HepG2 (cell line): Measurements from ENCODE around the gene CPT1C. TPM values are rescaled to one million over a fixed set of nuclear protein-coding genes. Genes with fewer than 3 reads are reported as not detected.
A peak's percentile ranks its signal among the peaks of the same experiment; 100 is the strongest.

ENCODE experiments used
- BATF2 ChIP-seq: sonication (generic); formaldehyde crosslinking; IDR thresholded peaks from 2 replicates; pipeline ENCODE4 v1.8.0; 2022; ENCODE audit warnings: mild to moderate bottlenecking, missing genetic modification reagents, moderate library complexity
- CBX5 ChIP-seq: sonication (generic); formaldehyde crosslinking; IDR thresholded peaks from 2 replicates; pipeline ENCODE4 v1.4.0; 2020; ENCODE audit warnings: missing genetic modification reagents, borderline replicate concordance
- CENPX ChIP-seq: sonication (generic); formaldehyde crosslinking; IDR thresholded peaks from 2 replicates; pipeline ENCODE4 v1.9.0; 2021; ENCODE audit warnings: mild to moderate bottlenecking, missing genetic modification reagents, moderate library complexity
- ETV5 ChIP-seq: IDR thresholded peaks from 2 replicates; pipeline ENCODE4 v1.6.1; 2018; ENCODE audit warnings: missing biosample characterization, missing genetic modification reagents, inconsistent platforms, borderline replicate concordance
- HNRNPL ChIP-seq: fragments of 200-400 bp; formaldehyde crosslinking; IDR thresholded peaks from 2 replicates; pipeline ENCODE4 v1.6.1; 2017; ENCODE audit warnings: mild to moderate bottlenecking, low read depth, low read length
- HOXA3 ChIP-seq: sonication (generic); formaldehyde crosslinking; IDR thresholded peaks from 2 replicates; pipeline ENCODE4 v1.5.0; 2020; ENCODE audit warnings: missing genetic modification reagents
- HOXA7 ChIP-seq: sonication (generic); formaldehyde crosslinking; IDR thresholded peaks from 2 replicates; pipeline ENCODE4 v1.8.1; 2022; ENCODE audit warnings: mild to moderate bottlenecking, missing genetic modification reagents, moderate library complexity
- IRF2 ChIP-seq: IDR thresholded peaks from 2 replicates; pipeline ENCODE4 v1.6.1; 2018; ENCODE audit warnings: missing genetic modification reagents, missing compliant biosample characterization
- KAT7 ChIP-seq: IDR thresholded peaks from 2 replicates; pipeline ENCODE4 v1.6.1; 2018; ENCODE audit warnings: borderline replicate concordance, missing compliant biosample characterization
- MED8 ChIP-seq: sonication (generic); formaldehyde crosslinking; IDR thresholded peaks from 2 replicates; pipeline ENCODE4 v1.8.1; 2023; ENCODE audit warnings: mild to moderate bottlenecking, missing genetic modification reagents; ENCODE audit not compliant: insufficient replicate concordance
- MYNN ChIP-seq: sonication (generic); formaldehyde crosslinking; IDR thresholded peaks from 2 replicates; pipeline ENCODE4 v1.4.0; 2020; ENCODE audit warnings: mild to moderate bottlenecking, low read depth, missing genetic modification reagents
- MYPOP ChIP-seq: sonication (generic); formaldehyde crosslinking; IDR thresholded peaks from 2 replicates; pipeline ENCODE4 v1.8.1; 2023; ENCODE audit warnings: mild to moderate bottlenecking, moderate library complexity, missing genetic modification reagents
- NCOA2 ChIP-seq: sonication (generic); formaldehyde crosslinking; IDR thresholded peaks from 2 replicates; pipeline ENCODE4 v1.8.0; 2022; ENCODE audit warnings: inconsistent platforms
- NR1H2 ChIP-seq: sonication (generic); formaldehyde crosslinking; IDR thresholded peaks from 2 replicates; pipeline ENCODE4 v1.8.1; 2022; ENCODE audit warnings: low read depth, missing genetic modification reagents, borderline replicate concordance
- RBM22 ChIP-seq: fragments of 200-400 bp; formaldehyde crosslinking; optimal IDR thresholded peaks from 2 replicates; pipeline ENCODE3; 2017; ENCODE audit warnings: mild to moderate bottlenecking, low read length, moderate library complexity
- RBM39 ChIP-seq: fragments of 200-400 bp; formaldehyde crosslinking; IDR thresholded peaks from one replicate; pipeline ENCODE4 v1.6.1; 2018; ENCODE audit warnings: antibody characterized with exemption, mild to moderate bottlenecking, low read depth, low read length; ENCODE audit not compliant: poor library complexity, severe bottlenecking
- SP1 ChIP-seq, 2 experiments: fragments of 450-650 bp in 1 of 2; sonication (generic) in 1 of 2; formaldehyde crosslinking in 1 of 2; IDR thresholded peaks; 2 replicates each; pipeline versions ENCODE4 v1.4.0 to v1.6.1; 2016 to 2020; ENCODE audit warnings: missing genetic modification reagents in 1 of 2
- SYNCRIP ChIP-seq: fragments of 200-400 bp; formaldehyde crosslinking; IDR thresholded peaks from 2 replicates; pipeline ENCODE4 v1.6.1; 2018; ENCODE audit warnings: mild to moderate bottlenecking, low read depth, low read length; ENCODE audit not compliant: insufficient read depth
- ZNF264 ChIP-seq: sonication (generic); formaldehyde crosslinking; IDR thresholded peaks from 2 replicates; pipeline ENCODE4 v1.4.0; 2020; ENCODE audit warnings: missing genetic modification reagents
- ZNF570 ChIP-seq: sonication (generic); formaldehyde crosslinking; IDR thresholded peaks from 2 replicates; pipeline ENCODE4 v1.4.0; 2020; ENCODE audit warnings: mild to moderate bottlenecking, missing genetic modification reagents, borderline replicate concordance
- ZNF883 ChIP-seq: sonication (generic); formaldehyde crosslinking; IDR thresholded peaks from 2 replicates; pipeline ENCODE4 v1.5.1; 2020; ENCODE audit warnings: mild to moderate bottlenecking, missing genetic modification reagents; ENCODE audit errors: not compliant biosample characterization
- polyA plus RNA-seq, 8 experiments: library from polyadenylated mRNA; depleted of rRNA in 3 of 8; stranded (reverse) in 7 of 8; unstranded in 1 of 8; fragments of >200 nt; fragmentation: Illumina TruSeq in 4 of 8; extraction: Trizol in 4 of 8; gene quantifications; 2 replicates each; pipeline versions ENCODE4 v1.2.1 to v1.2.3, GENCODE V29; 2011 to 2016; ENCODE audit warnings: low read depth in 4 of 8, missing spikeins in 1 of 8, mixed read lengths in 1 of 8; ENCODE audit not compliant: insufficient read depth in 1 of 8
- total RNA-seq, 5 experiments: library from RNA; depleted of rRNA; stranded (reverse); fragments of >200 nt; fragmentation: Illumina TruSeq; extraction: Trizol; gene quantifications; 2 replicates each; pipeline ENCODE4 v1.2.3, GENCODE V29; 2016; ENCODE audit warnings: low read depth in 1 of 5
- TF ChIP-seq, protein P1 (sequence below): sonication (generic); formaldehyde crosslinking; IDR thresholded peaks from 2 replicates; pipeline ENCODE4 v1.8.0; 2022; ENCODE audit warnings: missing genetic modification reagents, low read depth, mild to moderate bottlenecking, borderline replicate concordance
- TF ChIP-seq, protein P2 (sequence below): sonication (generic); formaldehyde crosslinking; IDR thresholded peaks from 2 replicates; pipeline ENCODE4 v1.5.0; 2020; ENCODE audit warnings: missing genetic modification reagents, mild to moderate bottlenecking, borderline replicate concordance
- TF ChIP-seq, protein P3 (sequence below): conservative IDR thresholded peaks from 2 replicates; pipeline ENCODE4 v1.6.1; 2018; ENCODE audit warnings: missing genetic modification reagents

CPT1C gene
- total and polyA plus RNA-seq, 2 of the 13 experiments (the other 11 are each of a cell fraction or from before 2014, with no cell fraction given), result 0.18 TPM; not detected in 1

- TF ChIP-seq SYNCRIP (no peak), ZNF264 (CRISPR knock-in tag) (no peak), KAT7 (CRISPR knock-in tag) (peak; percentile 30; the same call in 1 of the 2 replicates), MYPOP (CRISPR knock-in tag) (no peak), ZNF570 (CRISPR knock-in tag) (no peak), MED8 (CRISPR knock-in tag) (no peak), HOXA7 (CRISPR knock-in tag) (no peak), CBX5 (CRISPR knock-in tag) (0 out of 2 replicates have a peak, but pooled peaks have one; percentile 42), SP1 (IDR thresholded peaks at IDR 0.05) (no peak), SP1 (CRISPR knock-in tag; IDR thresholded peaks at IDR 0.05) (peak; percentile 61), MYNN (no peak), NR1H2 (CRISPR knock-in tag) (no peak), RBM39 (no peak), HOXA3 (CRISPR knock-in tag) (no peak), BATF2 (CRISPR knock-in tag) (peak; percentile 57; the same call in 1 of the 2 replicates), HNRNPL (0 out of 2 replicates have a peak, but pooled peaks have one; percentile 53), CENPX (no peak), RBM22 (peak; percentile 37), ZNF883 (peak; percentile 34), IRF2 (peak; percentile 55; the same call in 1 of the 2 replicates), ETV5 (CRISPR knock-in tag) (peak; percentile 40; the same call in 1 of the 2 replicates), NCOA2 (CRISPR knock-in tag) (no peak)
- TF ChIP-seq, protein P1, sequence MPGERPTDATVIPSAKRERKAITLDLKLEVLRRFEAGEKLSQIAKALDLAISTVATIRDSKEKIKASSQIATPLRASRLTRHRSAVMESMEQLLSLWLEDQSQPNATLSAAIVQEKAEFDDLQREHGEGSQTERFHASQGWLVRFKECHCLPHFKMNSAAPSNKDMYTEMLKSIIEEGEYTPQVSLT (CRISPR knock-in tag), result no peak; the same call in 1 of the 2 replicates
- TF ChIP-seq, protein P2, sequence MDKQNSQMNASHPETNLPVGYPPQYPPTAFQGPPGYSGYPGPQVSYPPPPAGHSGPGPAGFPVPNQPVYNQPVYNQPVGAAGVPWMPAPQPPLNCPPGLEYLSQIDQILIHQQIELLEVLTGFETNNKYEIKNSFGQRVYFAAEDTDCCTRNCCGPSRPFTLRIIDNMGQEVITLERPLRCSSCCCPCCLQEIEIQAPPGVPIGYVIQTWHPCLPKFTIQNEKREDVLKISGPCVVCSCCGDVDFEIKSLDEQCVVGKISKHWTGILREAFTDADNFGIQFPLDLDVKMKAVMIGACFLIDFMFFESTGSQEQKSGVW (CRISPR knock-in tag), result no peak
- TF ChIP-seq, protein P3, sequence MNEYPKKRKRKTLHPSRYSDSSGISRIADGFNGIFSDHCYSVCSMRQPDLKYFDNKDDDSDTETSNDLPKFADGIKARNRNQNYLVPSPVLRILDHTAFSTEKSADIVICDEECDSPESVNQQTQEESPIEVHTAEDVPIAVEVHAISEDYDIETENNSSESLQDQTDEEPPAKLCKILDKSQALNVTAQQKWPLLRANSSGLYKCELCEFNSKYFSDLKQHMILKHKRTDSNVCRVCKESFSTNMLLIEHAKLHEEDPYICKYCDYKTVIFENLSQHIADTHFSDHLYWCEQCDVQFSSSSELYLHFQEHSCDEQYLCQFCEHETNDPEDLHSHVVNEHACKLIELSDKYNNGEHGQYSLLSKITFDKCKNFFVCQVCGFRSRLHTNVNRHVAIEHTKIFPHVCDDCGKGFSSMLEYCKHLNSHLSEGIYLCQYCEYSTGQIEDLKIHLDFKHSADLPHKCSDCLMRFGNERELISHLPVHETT (CRISPR knock-in tag), result peak; percentile 53; the same call in 1 of the 2 replicates
Observed at GRCh38 chr19:49664171-49665035, 26.5 kb upstream of the CPT1C start (continued).
